Common myeloid progenitor, CD34-positive (primary cell): ENCODE results near the gene MGAM2.
A peak's percentile ranks its signal among the peaks of the same experiment; 100 is the strongest.

Experiments used
- CTCF ChIA-PET: fragments of 350-600 bp; sonication (Branson Sonifier 250); formaldehyde crosslinking; loops from one replicate; lab custom pipeline; 2021; ENCODE audit warnings: antibody characterized with exemption; lab: Charles Lee
- POLR2A ChIA-PET: fragments of 350-600 bp; sonication (Branson Sonifier 250); formaldehyde crosslinking; loops from one replicate; lab custom pipeline; 2021; ENCODE audit warnings: antibody characterized with exemption; lab: Charles Lee
- DNase-seq, 3 donors: peaks; one replicate each; pipeline versions ENCODE4 v3.0.0 to v3.0.0-alpha.2; 2013
- H3K27ac ChIP-seq, 2 experiments: 1 replicate in 1 of 2; 2 replicates in 1 of 2; pipeline ENCODE4 v1.7.0; 2013; ENCODE audit warnings: inconsistent platforms in 2 of 2, low read length in 2 of 2, mild to moderate bottlenecking in 2 of 2, low read depth in 1 of 2, moderate library complexity in 1 of 2; ENCODE audit not compliant: severe bottlenecking in 2 of 2, insufficient read depth in 1 of 2, poor library complexity in 1 of 2
- H3K27me3 ChIP-seq, 5 experiments: replicated peaks in 2 of 5; 1 replicate in 3 of 5; 2 replicates in 2 of 5; pipeline versions ENCODE4 v1.6.1 to v1.7.0; 2013; ENCODE audit warnings: low read length in 4 of 5, mild to moderate bottlenecking in 2 of 5, moderate library complexity in 2 of 5, inconsistent platforms in 1 of 5; ENCODE audit not compliant: insufficient read depth in 5 of 5, control insufficient read depth in 4 of 5
- H3K36me3 ChIP-seq, 4 experiments: 1 replicate in 2 of 4; 2 replicates in 2 of 4; pipeline versions ENCODE4 v1.6.1 to v1.7.0; 2013; ENCODE audit warnings: low read length in 3 of 4, control low read depth in 1 of 4, mild to moderate bottlenecking in 1 of 4; ENCODE audit not compliant: control insufficient read depth in 4 of 4, insufficient read depth in 4 of 4
- H3K4me1 ChIP-seq, 4 experiments: 1 replicate in 3 of 4; 2 replicates in 1 of 4; pipeline versions ENCODE4 v1.6.1 to v1.7.1; 2013; ENCODE audit warnings: low read length in 3 of 4, mild to moderate bottlenecking in 3 of 4, control low read depth in 1 of 4, inconsistent platforms in 1 of 4, moderate library complexity in 1 of 4; ENCODE audit not compliant: control insufficient read depth in 4 of 4, insufficient read depth in 4 of 4; ENCODE audit errors: control extremely low read depth in 1 of 4
- H3K4me3 ChIP-seq, 7 experiments: 1 replicate in 4 of 7; 2 replicates in 3 of 7; pipeline versions ENCODE4 v1.5.1 to v1.7.0; 2013; ENCODE audit warnings: mild to moderate bottlenecking in 7 of 7, low read length in 6 of 7, moderate library complexity in 6 of 7, inconsistent platforms in 2 of 7, low read depth in 2 of 7, control low read depth in 1 of 7; ENCODE audit not compliant: insufficient read depth in 4 of 7, control insufficient read depth in 1 of 7; ENCODE audit errors: extremely low read depth in 1 of 7
- H3K9me3 ChIP-seq, 5 experiments: 1 replicate in 4 of 5; 2 replicates in 1 of 5; pipeline versions ENCODE4 v1.6.1 to v1.7.1; 2013; ENCODE audit warnings: low read length in 4 of 5, mild to moderate bottlenecking in 2 of 5, inconsistent platforms in 1 of 5, low read depth in 1 of 5, moderate library complexity in 1 of 5; ENCODE audit not compliant: control insufficient read depth in 4 of 5, insufficient read depth in 2 of 5; ENCODE audit errors: control extremely low read depth in 1 of 5
- WGBS: methylation state at CpG from one replicate; pipeline ENCODE4 v1.1.5; 2013; ENCODE audit not compliant: insufficient coverage; 5-methylcytosine and 5-hydroxymethylcytosine counted together

The MGAM2 gene

GRCh38 chr7:142134909-142135308 is 23.4 kb downstream of the MGAM2 start:
- WGBS: 95% methylated on average over 3 of the region's 3 CpGs
- H3K27ac ChIP-seq: no peak overlapping the region

GRCh38 chr7:142138996-142139395 is 27.5 kb downstream of the MGAM2 start:
- no peaks in the 10 kb centered on the region for H3K27me3 ChIP-seq
- H3K4me1 ChIP-seq: peaks cover 0 to 5% (median 2%) of the 10 kb centered on the region in 4 experiments
- ChIA-PET POLR2A (interaction anchor here (0.5 kb wide), 1 partner anchor 710 kb away, joined by 3 read pairs; no protein-coding TSS in a partner anchor), CTCF (interaction anchor here (1.4 to 1.7 kb wide), 2 partner anchors 17 to 162 kb away, joined by 3 to 5 read pairs; no protein-coding TSS in a partner anchor)
- no peak overlapping the region for H3K27ac ChIP-seq
- H3K4me3 ChIP-seq: no peak overlapping the region
- no peaks in the 10 kb centered on the region for H3K36me3 ChIP-seq
- H3K9me3 ChIP-seq: no peaks in the 10 kb centered on the region
- 100% methylated on average over 1 of the region's 2 CpGs for WGBS
- DNase-seq: no peak

More at GRCh38 chr7:142134909-142135308, 23.4 kb downstream of the MGAM2 start:
- Histone ChIP-seq H3K27me3 (no peaks in the 10 kb centered on the region), H3K36me3 (no peaks in the 10 kb centered on the region), H3K9me3 (no peaks in the 10 kb centered on the region), H3K4me3 (no peak overlapping the region), H3K4me1 (peaks cover 0 to 5% (median 2%) of the 10 kb centered on the region in 4 experiments)
- CTCF ChIA-PET: no interaction called here
- POLR2A ChIA-PET: no interaction called here
- DNase-seq: peak; percentile 4 to 67 (median 47)

- H3K9me3 ChIP-seq: no peaks in the 10 kb centered on the region
- H3K4me1 ChIP-seq: peaks cover 0 to 3% (median 1%) of the 10 kb centered on the region in 4 experiments
- no peaks in the 10 kb centered on the region for H3K27me3 ChIP-seq
- ChIA-PET POLR2A (no interaction called here), CTCF (interaction anchor here (1.4 kb wide), 1 partner anchor 17 kb away, joined by 3 read pairs; no protein-coding TSS in a partner anchor)
- no peak for DNase-seq
- H3K27ac ChIP-seq: no peak overlapping the region
- H3K36me3 ChIP-seq: no peaks in the 10 kb centered on the region
- no peak overlapping the region for H3K4me3 ChIP-seq
- 100% methylated on average over 5 of the region's 6 CpGs for WGBS
These were observed 28.3 kb downstream of the MGAM2 start for GRCh38 chr7:142139597-142140400.

GRCh38 chr7:142140401-142140959 is 29.0 kb downstream of the MGAM2 start:
- no peak for DNase-seq
- Histone ChIP-seq H3K4me3 (no peak overlapping the region), H3K27ac (no peak overlapping the region), H3K9me3 (no peaks in the 10 kb centered on the region), H3K4me1 (no peaks in the 10 kb centered on the region), H3K36me3 (no peaks in the 10 kb centered on the region), H3K27me3 (no peaks in the 10 kb centered on the region)
- WGBS: no CpG with 5 or more reads among the region's 2 CpGs
- POLR2A ChIA-PET: no interaction called here
- CTCF ChIA-PET: no interaction called here

- Histone ChIP-seq H3K27me3 (no peaks in the 10 kb centered on the region), H3K4me3 (no peak overlapping the region), H3K4me1 (no peaks in the 10 kb centered on the region), H3K36me3 (no peaks in the 10 kb centered on the region), H3K27ac (no peak overlapping the region), H3K9me3 (no peaks in the 10 kb centered on the region)
- ChIA-PET POLR2A (no interaction called here), CTCF (interaction anchor here (0.7 to 1.6 kb wide), 2 partner anchors 10 to 563 kb away, joined by 3 read pairs; no protein-coding TSS in a partner anchor)
- WGBS: 100% methylated on average over 5 of the region's 8 CpGs
- no peak for DNase-seq
These were observed 31.2 kb downstream of the MGAM2 start for GRCh38 chr7:142142702-142143101.

- H3K4me1 ChIP-seq: no peaks in the 10 kb centered on the region
- no CpG with 5 or more reads among the region's 2 CpGs for WGBS
- CTCF ChIA-PET: no interaction called here
- no peak overlapping the region for H3K4me3 ChIP-seq
- H3K27ac ChIP-seq: no peak overlapping the region
- no peaks in the 10 kb centered on the region for H3K9me3 ChIP-seq
- H3K27me3 ChIP-seq: no peaks in the 10 kb centered on the region
- H3K36me3 ChIP-seq: no peaks in the 10 kb centered on the region
- POLR2A ChIA-PET: no interaction called here
- no peak for DNase-seq
These were observed 34.6 kb downstream of the MGAM2 start for GRCh38 chr7:142146124-142146523.

- ChIA-PET CTCF (no interaction called here), POLR2A (no interaction called here)
- Histone ChIP-seq H3K9me3 (no peaks in the 10 kb centered on the region), H3K27ac (no peak overlapping the region), H3K4me3 (no peak overlapping the region), H3K4me1 (no peaks in the 10 kb centered on the region), H3K36me3 (no peaks in the 10 kb centered on the region), H3K27me3 (no peaks in the 10 kb centered on the region)
- DNase-seq: no peak
- no CpG with 5 or more reads among the region's 1 CpG for WGBS
These were observed 38.8 kb downstream of the MGAM2 start for GRCh38 chr7:142150356-142150755.
